Esophagus muscularis mucosa (tissue), 4 donors: Measurements from ENCODE around the gene MBP. TPM values are rescaled to one million over a fixed set of nuclear protein-coding genes. Genes with fewer than 3 reads are reported as not detected.

Source experiments
- DNase-seq: peaks from one replicate; pipeline ENCODE4 v3.0.0-alpha.2; 2017; ENCODE audit errors: extremely low spot score
- H3K27ac ChIP-seq, 4 donors: fragments of 200-600 bp; sonication (generic); replicated peaks in 1 of 4; 1 replicate in 3 of 4; 2 replicates in 1 of 4; pipeline ENCODE4 v1.5.1; 2016 to 2019; ENCODE audit warnings: mild to moderate bottlenecking in 1 of 4
- H3K27me3 ChIP-seq, 4 donors: fragments of 200-600 bp; sonication (generic); one replicate each; pipeline versions ENCODE4 v1.5.1 to v1.6.0; 2016 to 2019
- H3K36me3 ChIP-seq, 4 donors: fragments of 200-600 bp; sonication (generic); one replicate each; pipeline ENCODE4 v1.5.1; 2016 to 2019
- H3K4me1 ChIP-seq, 4 donors: fragments of 200-600 bp; sonication (generic); one replicate each; pipeline ENCODE4 v1.5.1; 2016 to 2019
- H3K4me3 ChIP-seq, 4 donors: fragments of 200-600 bp; sonication (generic); 1 replicate in 2 of 4; 2 replicates in 2 of 4; pipeline ENCODE4 v1.5.1; 2016 to 2019; ENCODE audit warnings: mild to moderate bottlenecking in 4 of 4, moderate library complexity in 1 of 4
- H3K9me3 ChIP-seq, 4 donors: fragments of 200-600 bp; sonication (generic); 1 replicate in 3 of 4; 2 replicates in 1 of 4; pipeline ENCODE4 v1.5.1; 2016 to 2019
- CTCF ChIP-seq, 3 experiments: fragments of 200-600 bp in 2 of 3; fragments of 450-650 bp in 1 of 3; sonication (generic) in 2 of 3; IDR thresholded peaks; one replicate each; pipeline ENCODE4 v1.5.1; 2017 to 2019; ENCODE audit warnings: antibody characterized with exemption in 3 of 3, mild to moderate bottlenecking in 2 of 3, moderate library complexity in 1 of 3
- EP300 ChIP-seq: sonication (generic); formaldehyde crosslinking; IDR thresholded peaks from one replicate; pipeline ENCODE4 v1.6.1; 2017; ENCODE audit warnings: antibody characterized with exemption
- POLR2A ChIP-seq: fragments of 450-650 bp; IDR thresholded peaks from one replicate; pipeline ENCODE4 v1.6.1; 2017; ENCODE audit warnings: antibody characterized with exemption, moderate library complexity, mild to moderate bottlenecking, low read depth
- POLR2AphosphoS5 ChIP-seq, 2 donors: sonication (generic); formaldehyde crosslinking; IDR thresholded peaks; one replicate each; pipeline ENCODE4 v1.6.1; 2017; ENCODE audit warnings: antibody characterized with exemption in 2 of 2
- WGBS: methylation state at CpG from one replicate; pipeline ENCODE4 v1.1.5; 2018; 5-methylcytosine and 5-hydroxymethylcytosine counted together
- intact Hi-C: fragments of 100-400 bp; cut with DNase I; formaldehyde crosslinking; loops from one replicate; pipeline ENCODE4 v1.15.1; 2023
- total RNA-seq, 4 donors: library from RNA; depleted of rRNA; stranded (reverse); fragments of >200 nt; gene quantifications; one replicate each; pipeline versions ENCODE4 v1.1.0 to v1.2.1, GENCODE V29; 2016

Gene MBP
- total RNA-seq, 4 donors from 2014 or later, result 21.9 to 31.3 (median 27.3) TPM

- peak overlapping the region in 3 of 4 donors; percentile 28 to 55 (median 45) for H3K27ac ChIP-seq
- intact Hi-C loops, result loop anchor here (10.0 kb wide), 1 partner anchor 48 kb away; no protein-coding TSS in a partner anchor
- H3K27me3 ChIP-seq, result no peaks in the 10 kb centered on the region
- no peaks in the 10 kb centered on the region for H3K9me3 ChIP-seq
- TF ChIP-seq CTCF (IDR thresholded peaks at IDR 0.05), result no peak
- TF ChIP-seq EP300, result no peak
- TF ChIP-seq POLR2A, result no peak
- TF ChIP-seq POLR2AphosphoS5 (IDR thresholded peaks at IDR 0.05), result no peak
- WGBS, result 83% methylated on average over 12 of the region's 20 CpGs
- peaks cover 26 to 63% (median 52%) of the 10 kb centered on the region in 4 donors for H3K4me1 ChIP-seq
- no peak overlapping the region for H3K4me3 ChIP-seq
- DNase-seq, result no peak
- H3K36me3 ChIP-seq, result peaks cover 0 to under 1% (median 0%) of the 10 kb centered on the region in 4 donors
Measured at GRCh38 chr18:77052297-77052982, 80.1 kb downstream of the MBP start.

GRCh38 chr18:77051581-77052296 lies 80.8 kb downstream of the MBP start:
- Histone ChIP-seq H3K27ac (peak overlapping the region in 1 of 4 donors; percentile 55), H3K27me3 (no peaks in the 10 kb centered on the region), H3K36me3 (peaks cover 0 to 7% (median 3%) of the 10 kb centered on the region in 4 donors), H3K4me1 (peaks cover 22 to 56% (median 46%) of the 10 kb centered on the region in 4 donors), H3K9me3 (no peaks in the 10 kb centered on the region), H3K4me3 (no peak overlapping the region)
- DNase-seq, result no peak
- TF ChIP-seq EP300 (no peak), POLR2AphosphoS5 (IDR thresholded peaks at IDR 0.05) (no peak), POLR2A (no peak), CTCF (IDR thresholded peaks at IDR 0.05) (no peak)
- intact Hi-C loops, result loop anchor here (10.0 kb wide), 1 partner anchor 47 kb away; no protein-coding TSS in a partner anchor
- WGBS, result 91% methylated on average over 14 of the region's 14 CpGs

- intact Hi-C loops, result loop anchor here (10.0 kb wide), 1 partner anchor 45 kb away; no protein-coding TSS in a partner anchor
- Histone ChIP-seq H3K4me1 (peaks cover 10 to 38% (median 28%) of the 10 kb centered on the region in 4 donors), H3K9me3 (no peaks in the 10 kb centered on the region), H3K36me3 (peaks cover 0 to 10% (median 3%) of the 10 kb centered on the region in 4 donors), H3K27me3 (no peaks in the 10 kb centered on the region), H3K27ac (peak overlapping the region in 3 of 4 donors; percentile 35 to 42 (median 41)), H3K4me3 (no peak overlapping the region)
- TF ChIP-seq POLR2A (no peak), CTCF (IDR thresholded peaks at IDR 0.05) (no peak), EP300 (no peak), POLR2AphosphoS5 (IDR thresholded peaks at IDR 0.05) (no peak)
- 57% methylated on average over 4 of the region's 4 CpGs for WGBS
- DNase-seq, result no peak
Measured at GRCh38 chr18:77049938-77050337, 82.6 kb downstream of the MBP start.

GRCh38 chr18:77047803-77048419 lies 84.7 kb downstream of the MBP start:
- Histone ChIP-seq H3K27me3 (no peaks in the 10 kb centered on the region), H3K4me3 (no peak overlapping the region), H3K36me3 (peaks cover 0 to 10% (median 3%) of the 10 kb centered on the region in 4 donors), H3K4me1 (peaks cover 0 to 17% (median 9%) of the 10 kb centered on the region in 4 donors), H3K9me3 (no peaks in the 10 kb centered on the region), H3K27ac (no peak overlapping the region)
- 79% methylated on average over 8 of the region's 8 CpGs for WGBS
- no peak for TF ChIP-seq POLR2A
- no peak for TF ChIP-seq CTCF (IDR thresholded peaks at IDR 0.05)
- TF ChIP-seq EP300, result no peak
- TF ChIP-seq POLR2AphosphoS5 (IDR thresholded peaks at IDR 0.05), result no peak
- DNase-seq, result no peak
- intact Hi-C loops, result no loop called here
